HG03442 (cell line): Measurements from ENCODE around the gene GLRB.
"Not testable (repeated sequence)": the region's sequence is repeated elsewhere in the genome, so short reads cannot be mapped to it uniquely, and the experiment has no call there.

ENCODE experiments used
- ATAC-seq: cut with Tn5 transposase; IDR thresholded peaks from one replicate; pipeline ENCODE4 v1.9.1; 2021; ENCODE audit warnings: mild to moderate bottlenecking, moderate library complexity; ENCODE audit not compliant: unreplicated experiment

Gene GLRB

GRCh38 chr4:157121401-157121800 lies 45.5 kb downstream of the GLRB start:
- ATAC-seq: no peak

GRCh38 chr4:157127571-157127970 lies 51.6 kb downstream of the GLRB start:
- ATAC-seq: no peak

GRCh38 chr4:157128395-157128794 lies 52.4 kb downstream of the GLRB start:
- no peak for ATAC-seq

- ATAC-seq: no peak
These were observed 66.0 kb downstream of the GLRB start for GRCh38 chr4:157141976-157142375.

- ATAC-seq: no peak
These were observed 67.4 kb downstream of the GLRB start for GRCh38 chr4:157143369-157143768.

- ATAC-seq: no peak
These were observed 75.8 kb downstream of the GLRB start for GRCh38 chr4:157151711-157152110.

- no peak for ATAC-seq
These were observed 90.1 kb downstream of the GLRB start for GRCh38 chr4:157165935-157166610.

- ATAC-seq: no peak
These were observed 94.4 kb downstream of the GLRB start for GRCh38 chr4:157170321-157170720.

GRCh38 chr4:157172011-157172410 lies 96.1 kb downstream of the GLRB start:
- ATAC-seq: no peak

GRCh38 chr4:157180268-157180667 lies 104.3 kb downstream of the GLRB start:
- not testable (repeated sequence) for ATAC-seq

GRCh38 chr4:157184300-157184699 lies 108.3 kb downstream of the GLRB start:
- no peak for ATAC-seq

- ATAC-seq: no peak
These were observed 109.4 kb downstream of the GLRB start for GRCh38 chr4:157185363-157185762.

GRCh38 chr4:157195374-157195773 lies 119.4 kb downstream of the GLRB start:
- no peak for ATAC-seq

GRCh38 chr4:157196046-157196445 lies 120.1 kb downstream of the GLRB start:
- no peak for ATAC-seq

- no peak for ATAC-seq
These were observed 128.8 kb downstream of the GLRB start for GRCh38 chr4:157204634-157205244.

- no peak for ATAC-seq
These were observed 141.8 kb downstream of the GLRB start for GRCh38 chr4:157217708-157218107.

GRCh38 chr4:157219711-157220370 lies 143.9 kb downstream of the GLRB start:
- no peak for ATAC-seq

GRCh38 chr4:157220371-157220881 lies 144.5 kb downstream of the GLRB start, which contains the start of gene GRIA2:
Gene GRIA2 (plus strand): TSS chr4:157220728. CDS start chr4:157221043, 315 bp downstream.
- no peak for ATAC-seq

- ATAC-seq: no peak
These were observed 145.5 kb downstream of the GLRB start for GRCh38 chr4:157221426-157221894.
